HG03196 (cell line): Measurements from ENCODE around the gene CCDC102A.
"Not testable (repeated sequence)": the region's sequence is repeated elsewhere in the genome, so short reads cannot be mapped to it uniquely, and the experiment has no call there.

Experiments used
- ATAC-seq: cut with Tn5 transposase; IDR thresholded peaks from one replicate; pipeline ENCODE4 v1.9.1; 2021; ENCODE audit not compliant: unreplicated experiment

CCDC102A gene

DNA sequence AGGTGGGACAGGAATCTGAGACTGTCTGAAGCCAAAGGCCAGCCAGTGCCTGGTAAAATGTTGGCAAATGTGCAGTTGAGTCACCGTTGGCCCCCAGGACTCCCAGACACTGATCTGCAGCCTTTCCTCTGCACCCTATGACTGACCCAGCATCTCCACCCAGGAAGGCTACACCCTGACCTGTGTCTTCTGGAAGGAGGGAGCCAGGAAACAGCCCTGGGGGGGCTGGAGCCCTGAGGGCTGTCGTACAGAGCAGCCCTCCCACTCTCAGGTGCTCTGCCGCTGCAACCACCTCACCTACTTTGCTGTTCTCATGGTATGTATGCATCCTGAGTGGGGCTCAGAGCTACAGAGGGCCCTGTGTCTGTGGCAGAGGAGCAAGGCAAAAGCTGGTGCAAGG is 30.1 kb upstream of the CCDC102A start:
- ATAC-seq, result no peak

DNA sequence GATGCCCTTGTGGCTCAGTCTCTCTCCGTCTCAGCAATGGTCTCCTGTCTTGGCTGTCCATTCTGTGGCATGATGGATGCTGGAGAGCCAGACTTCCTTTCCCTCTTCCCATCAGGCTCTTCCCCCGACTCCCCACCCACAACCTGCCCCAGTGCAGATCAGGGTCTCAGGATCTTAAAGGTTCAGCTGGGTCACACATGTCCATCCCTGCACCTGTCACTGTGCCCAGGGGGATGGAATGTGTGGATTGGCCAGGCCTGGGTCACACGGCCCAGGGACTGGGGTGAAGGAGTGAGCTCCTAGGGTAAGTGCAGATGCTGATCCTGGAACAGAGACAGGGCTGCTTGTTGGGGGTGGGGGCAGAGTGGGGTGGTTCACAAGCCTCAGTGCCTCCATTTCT is 29.1 kb upstream of the CCDC102A start:
- ATAC-seq, result no peak

DNA sequence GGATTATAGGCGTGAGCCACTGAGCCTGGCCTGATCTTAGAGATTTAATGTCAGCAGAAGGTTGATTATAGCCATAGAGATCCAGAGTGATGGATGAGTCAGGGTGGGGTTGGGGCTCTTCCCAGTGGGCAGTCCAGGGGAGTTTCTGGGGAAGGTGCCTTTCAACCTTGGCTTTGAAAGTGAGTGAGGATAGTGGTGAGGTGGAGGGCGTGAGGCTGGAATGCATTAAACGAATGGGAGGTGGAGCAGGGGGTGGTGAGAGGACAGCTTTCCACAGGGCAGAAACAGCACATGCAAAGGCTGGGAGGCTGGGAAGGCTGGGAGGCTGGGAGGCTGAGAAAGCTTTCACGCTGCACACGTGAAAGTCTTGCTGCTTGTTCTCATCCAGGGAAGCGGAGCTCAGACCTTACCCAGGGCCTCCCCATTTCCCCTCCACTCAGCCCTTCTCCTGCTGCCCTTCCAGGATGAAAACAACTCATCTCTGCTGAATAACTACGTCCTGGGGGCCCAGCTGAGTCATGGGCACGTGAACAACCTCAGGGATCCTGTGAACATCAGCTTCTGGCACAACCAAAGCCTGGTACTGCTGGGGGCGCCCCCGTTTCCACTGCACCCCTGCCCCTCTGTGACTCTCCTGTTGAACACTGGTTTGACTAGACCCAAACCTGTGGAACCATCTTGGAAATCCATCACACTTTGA is 28.4 kb upstream of the CCDC102A start:
- no peak for ATAC-seq

DNA sequence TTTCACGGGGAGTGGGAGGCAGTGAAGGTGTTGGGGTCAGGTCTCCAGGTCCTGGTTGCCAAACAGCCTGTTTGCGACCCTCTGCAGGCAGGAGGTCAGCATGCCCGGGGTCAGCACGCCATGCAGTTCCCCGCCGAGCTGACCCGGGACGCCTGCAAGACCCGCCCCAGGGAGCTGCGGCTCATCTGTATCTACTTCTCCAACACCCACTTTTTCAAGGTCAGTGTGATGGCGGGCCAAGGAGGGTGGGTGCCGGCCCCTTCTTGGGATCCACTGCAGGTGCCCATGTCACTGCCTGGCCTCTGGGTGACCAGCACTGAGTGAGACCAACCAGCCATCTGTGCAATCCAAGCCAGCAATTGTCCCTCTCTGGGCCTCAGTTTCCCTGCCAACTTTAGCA is 27.4 kb upstream of the CCDC102A start:
- ATAC-seq, result no peak

DNA sequence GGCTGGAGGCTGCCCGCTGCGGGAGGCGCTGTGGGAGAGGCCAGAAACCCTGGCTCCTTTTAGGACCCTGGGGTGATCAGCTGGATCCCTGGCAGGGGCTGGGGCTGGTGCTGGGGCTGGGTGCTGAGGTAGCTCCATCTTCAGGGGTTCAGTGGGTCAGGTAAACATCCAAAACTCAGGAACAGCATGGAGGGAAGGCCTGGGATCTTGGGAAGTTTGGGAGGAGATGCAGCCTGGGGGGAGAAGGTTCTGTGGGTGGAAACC is 27.0 kb upstream of the CCDC102A start:
- ATAC-seq, result no peak

DNA sequence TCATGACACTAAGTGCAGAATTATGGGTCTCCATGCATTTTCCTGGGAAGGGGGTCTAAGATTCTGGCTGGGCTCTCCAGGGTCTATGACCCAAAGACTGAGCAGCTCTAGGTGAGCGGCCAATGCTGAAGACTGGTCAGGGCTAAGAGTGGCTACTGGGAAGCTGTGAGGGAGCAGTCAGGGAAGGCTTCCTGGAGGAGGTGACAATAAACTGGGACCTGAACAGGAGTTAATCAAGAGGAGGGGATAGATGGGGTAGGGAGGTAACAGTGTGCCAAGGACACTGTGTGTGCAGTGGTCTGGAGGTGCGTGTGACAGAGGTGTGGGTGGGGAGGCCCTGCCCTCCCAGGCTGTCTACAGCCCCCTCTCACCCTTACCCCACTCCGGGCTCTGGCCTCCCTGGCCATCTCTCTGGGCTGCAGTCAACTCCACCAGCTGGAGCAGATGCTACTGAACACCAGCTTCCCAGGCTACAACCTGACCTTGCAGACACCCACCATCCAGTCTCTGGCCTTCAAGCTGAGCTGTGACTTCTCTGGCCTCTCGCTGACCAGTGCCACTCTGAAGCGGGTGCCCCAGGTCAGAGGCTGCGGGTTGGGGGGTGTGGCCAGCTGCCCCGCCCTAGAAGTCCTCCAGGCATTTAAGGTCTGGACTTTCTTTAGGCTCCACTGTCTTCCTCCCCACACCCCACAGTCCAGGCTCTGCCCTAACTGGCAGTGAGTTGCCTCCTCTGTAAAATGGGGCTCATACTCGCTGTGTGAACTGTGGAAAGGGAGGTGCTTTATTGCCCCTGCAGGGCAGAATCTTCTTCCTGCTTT is 26.5 kb upstream of the CCDC102A start:
- ATAC-seq, result no peak

DNA sequence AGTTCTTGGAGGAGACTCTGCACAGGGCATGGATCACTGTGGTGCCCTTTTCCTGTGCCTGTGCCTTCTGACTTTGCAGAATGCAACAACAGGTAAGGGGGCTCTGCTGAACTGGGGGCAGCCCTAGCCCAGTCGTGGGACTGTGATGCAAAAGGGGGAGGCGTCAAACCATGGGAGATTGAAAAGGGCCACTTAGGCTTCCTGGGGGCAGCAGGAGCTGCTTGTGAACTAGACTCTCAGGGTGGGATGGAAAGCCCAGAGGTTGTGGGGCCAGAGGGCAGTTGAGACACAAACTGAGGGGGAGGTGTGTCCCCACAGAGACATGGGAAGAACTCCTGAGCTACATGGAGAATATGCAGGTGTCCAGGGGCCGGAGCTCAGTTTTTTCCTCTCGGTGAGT is 25.7 kb upstream of the CCDC102A start:
- ATAC-seq, result no peak

DNA sequence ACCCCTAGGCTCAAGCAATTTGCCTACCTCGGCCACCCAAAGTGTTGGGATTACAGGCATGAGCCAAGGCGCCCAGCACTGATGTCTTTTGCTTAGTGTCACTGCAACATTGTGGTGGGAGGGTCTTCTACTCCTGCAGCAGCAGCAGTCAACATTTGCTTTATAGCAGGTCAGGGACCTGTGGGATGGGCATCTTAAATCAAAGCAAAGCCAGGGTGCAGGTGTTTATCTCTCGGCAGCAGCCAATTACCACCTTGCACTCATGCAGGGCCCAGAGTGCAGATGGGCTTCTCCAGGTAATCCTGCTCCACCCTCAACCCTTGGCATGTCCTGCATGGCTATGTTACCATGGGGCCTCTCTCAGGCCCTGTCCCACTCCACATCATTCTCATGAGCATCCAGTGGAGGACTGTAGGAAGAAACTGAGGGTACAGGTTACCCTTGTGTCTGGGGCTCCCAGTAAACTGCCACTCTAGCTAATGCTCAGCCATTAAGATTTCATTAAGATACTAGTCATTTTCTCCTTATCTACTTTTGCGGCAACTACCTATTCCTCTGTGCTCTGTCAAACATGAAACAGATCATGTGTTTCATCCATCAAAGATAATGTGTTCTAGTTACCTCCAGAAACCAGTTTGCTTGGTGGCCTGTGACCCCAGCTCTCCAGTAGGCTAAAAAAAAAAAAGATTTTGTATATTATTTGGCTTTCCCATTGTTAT is 22.9 kb upstream of the CCDC102A start:
- no peak for ATAC-seq

DNA sequence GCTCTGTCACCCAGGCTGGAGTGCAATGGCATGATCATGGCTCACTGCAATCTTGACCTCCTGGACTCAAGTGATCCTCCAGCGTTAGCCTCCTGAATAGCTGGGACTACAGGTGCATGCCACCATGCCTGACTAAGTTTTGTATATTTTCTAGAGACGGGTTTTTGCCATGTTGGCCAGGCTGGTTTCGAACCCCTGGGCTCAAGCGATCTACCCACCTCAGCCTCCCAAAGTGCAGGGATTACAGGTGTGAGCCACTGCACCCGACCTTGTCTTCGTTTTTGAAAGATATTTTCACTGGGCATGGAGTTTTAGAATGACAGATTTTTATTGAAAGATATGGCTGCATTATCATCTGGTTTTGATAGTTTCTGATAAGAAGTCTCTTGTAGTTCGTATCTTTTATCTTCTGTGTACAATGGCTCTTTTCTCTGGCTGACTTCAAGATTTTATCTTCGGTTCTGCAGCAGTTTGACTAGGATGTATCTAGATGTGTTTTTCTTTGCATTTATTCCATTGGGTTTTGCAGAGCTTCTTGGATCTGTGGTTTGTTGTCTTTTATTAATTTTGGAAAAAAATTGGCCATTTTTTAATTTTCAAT is 20.7 kb upstream of the CCDC102A start:
- ATAC-seq, result no peak

DNA sequence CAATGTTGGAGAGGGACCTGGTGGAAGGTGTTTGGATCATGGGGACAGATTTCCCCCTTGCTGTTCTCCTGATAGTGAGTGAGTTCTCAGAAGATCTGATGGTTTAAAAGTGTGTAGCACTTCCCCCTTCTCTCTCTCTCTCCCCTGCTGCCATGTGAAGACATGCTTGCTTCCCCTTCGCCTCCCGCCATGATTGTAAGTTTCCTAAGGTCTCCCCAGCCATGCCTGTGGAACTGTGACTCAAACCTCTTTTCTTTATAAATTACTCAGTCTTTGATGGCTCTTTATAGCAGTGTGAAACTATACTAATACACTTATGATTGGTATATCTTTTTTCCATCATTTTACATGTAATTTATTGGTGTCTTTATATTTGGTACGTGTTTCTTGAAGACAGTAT is 19.5 kb upstream of the CCDC102A start:
- ATAC-seq, result no peak

DNA sequence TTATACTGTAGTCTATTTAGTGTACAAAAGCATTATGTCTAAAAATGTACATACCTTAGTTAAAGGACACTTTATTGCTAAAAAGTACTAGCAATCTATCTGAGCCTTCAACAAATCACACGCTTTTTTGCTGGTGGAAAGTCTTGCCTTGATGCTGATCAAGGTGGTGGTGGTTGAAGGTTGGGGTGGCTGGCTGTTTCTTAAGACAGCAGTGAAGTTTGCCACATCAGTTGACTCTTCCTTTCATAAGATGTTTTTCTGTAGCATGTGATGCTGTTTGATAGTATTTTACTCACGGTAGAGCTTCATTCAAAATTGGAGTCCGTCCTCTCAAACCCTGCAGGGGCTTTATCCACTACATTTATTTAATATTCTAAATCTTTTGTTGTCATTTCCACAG is 14.7 kb upstream of the CCDC102A start:
- no peak for ATAC-seq

DNA sequence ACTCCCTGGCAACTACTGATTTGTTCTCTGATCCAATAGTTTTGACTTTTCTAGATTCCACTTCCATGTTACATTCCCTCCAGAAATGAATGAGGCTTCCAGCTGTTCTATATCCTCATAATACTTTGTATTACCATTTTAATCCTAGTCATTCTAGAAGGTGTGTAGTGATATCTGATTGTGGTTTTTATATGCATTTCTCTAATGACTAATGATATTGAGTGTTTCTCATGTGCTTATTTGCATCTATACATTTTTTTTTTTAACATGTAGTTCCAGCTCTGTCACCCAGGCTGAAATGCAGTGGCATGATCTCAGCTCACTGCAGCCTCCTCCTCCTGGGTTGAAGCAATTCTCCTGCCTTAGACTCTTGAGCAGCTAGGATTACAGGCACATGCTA is 13.4 kb upstream of the CCDC102A start:
- ATAC-seq, result no peak

DNA sequence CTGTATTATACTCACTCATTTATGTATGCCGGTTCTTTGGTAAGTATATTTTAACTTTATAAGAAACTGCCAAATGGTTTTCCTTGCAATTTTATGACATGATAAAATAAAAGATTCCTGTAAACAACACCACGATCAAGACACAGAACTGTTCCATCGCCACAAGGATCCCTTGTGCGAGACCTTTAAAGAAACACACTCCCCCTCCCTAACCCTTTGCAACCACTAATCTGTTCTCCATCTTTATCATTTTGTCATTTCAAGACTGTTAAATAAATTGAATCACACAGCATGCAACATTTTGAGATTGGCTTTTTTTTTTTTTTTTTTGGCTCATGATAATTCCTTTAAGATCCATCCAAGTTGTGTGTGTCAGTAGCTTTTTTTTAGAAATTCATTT is 12.0 kb upstream of the CCDC102A start:
- ATAC-seq, result no peak

DNA sequence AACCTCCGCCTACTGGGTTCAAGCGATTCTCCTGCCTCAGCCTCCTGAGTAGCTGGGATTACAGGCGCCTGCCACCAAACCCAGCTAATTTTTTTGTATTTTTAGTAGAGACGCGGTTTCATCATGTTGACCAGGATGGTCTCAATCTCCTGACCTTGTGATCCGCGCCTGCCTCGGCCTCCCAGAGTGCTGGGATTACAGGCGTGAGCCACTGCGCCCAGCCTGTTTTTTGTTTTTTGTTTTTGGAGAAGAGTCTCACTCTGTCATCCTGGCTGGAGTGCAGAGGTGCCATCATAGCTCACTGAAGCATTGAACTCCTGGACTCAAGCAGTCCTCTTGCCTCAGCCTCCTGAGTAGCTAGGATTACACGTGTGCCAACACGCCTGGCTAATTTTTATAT is 11.2 kb upstream of the CCDC102A start:
- ATAC-seq, result not testable (repeated sequence)

DNA sequence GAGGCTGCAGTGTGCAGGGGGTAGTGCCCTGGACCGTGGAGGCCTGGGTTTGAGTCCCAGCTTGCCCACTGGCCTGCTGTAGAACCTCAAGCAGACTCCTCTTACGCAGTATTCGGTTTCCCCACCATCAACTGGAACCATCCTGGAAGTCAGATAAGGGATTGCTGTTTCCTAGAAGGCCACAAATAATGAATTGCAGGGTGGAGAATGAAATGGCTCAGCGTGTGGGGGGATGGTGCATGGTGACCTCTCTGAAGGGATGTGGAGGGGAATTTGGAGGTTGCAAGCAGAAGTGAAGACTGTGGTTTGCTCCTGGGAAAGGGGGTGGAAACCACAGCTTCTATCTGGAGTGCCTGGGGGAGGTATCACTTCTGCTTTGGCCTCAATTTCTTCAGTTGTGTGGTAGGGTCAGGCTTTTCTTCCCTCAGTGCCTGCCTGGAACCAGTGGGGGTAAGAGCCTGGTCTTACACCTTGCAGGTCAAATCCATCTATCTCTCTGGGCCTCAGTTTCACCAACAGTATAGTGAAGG is 7.8 kb upstream of the CCDC102A start:
- ATAC-seq, result peak; percentile 78

DNA sequence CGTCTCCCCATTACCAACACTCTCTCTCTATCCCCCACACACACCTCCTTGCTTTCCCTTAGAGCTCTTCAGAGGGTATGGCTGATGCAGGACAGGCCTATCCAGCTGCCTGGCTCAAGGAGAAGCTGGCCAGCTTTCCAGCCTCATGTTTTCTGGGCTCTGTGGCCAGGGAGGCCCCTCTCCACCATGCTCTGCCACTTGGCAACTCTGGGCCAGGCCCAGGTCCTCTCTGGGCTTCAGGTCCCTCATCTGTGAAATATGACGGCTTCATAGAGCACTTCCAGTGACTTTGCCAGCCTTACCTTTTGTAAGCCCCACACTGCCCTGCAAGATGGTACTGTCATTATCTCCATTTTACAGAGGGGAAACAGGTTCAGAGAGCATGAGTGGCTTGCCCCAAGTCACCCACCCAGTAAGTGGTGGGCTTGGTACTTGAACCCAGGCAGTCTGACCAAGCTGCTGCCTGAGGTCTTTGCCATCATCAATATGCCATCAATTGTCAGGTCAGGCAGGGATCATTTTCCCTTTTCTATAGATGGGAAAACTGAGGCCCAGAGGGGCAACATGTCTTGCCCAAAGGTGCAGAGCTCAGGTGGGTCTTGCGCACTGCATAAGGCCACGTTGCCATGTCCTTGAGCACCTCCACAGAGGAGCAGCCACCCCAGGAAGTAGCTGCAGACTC is 5.5 kb upstream of the CCDC102A start:
- no peak for ATAC-seq

DNA sequence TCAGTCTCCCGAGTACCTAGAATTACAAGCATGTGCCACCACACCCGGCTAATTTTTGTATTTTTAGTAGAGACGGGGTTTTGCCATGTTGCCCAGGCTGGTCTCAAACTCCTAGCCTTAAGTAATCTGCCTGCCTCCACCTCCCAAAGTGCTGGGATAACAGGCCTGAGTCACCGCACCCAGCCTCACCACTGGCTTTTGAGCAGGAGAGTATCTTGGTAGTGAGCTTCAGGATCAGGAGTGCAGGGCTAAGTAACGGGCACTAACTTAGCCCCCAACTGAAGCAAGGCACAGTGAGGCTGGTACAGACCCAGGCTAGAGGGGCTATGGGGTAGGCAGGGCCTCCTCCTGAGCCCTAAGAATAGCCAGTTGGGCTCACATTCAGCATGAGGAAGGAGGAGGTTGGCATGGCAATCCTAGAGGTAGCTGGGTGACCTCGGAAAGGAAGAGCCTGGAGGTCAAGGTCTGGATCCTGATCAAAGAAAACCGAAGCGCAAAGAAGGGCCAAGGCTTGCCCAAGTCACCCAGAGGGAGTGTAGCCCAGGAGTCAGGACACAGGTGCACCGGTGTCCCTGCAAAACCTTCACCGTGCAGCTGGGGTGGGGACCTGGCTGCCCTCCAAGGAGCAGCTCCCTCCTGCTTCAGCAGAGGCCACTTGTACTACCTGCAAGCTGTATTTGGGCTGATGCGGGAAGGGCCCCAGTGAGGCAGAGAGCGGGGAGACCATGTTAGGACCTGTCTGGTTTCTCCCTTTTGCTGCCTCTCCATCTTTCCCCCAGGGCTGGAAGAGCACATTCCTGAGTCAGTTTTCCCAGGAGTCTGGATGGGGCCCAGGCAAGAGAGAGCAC is 4.8 kb upstream of the CCDC102A start:
- ATAC-seq, result no peak

DNA sequence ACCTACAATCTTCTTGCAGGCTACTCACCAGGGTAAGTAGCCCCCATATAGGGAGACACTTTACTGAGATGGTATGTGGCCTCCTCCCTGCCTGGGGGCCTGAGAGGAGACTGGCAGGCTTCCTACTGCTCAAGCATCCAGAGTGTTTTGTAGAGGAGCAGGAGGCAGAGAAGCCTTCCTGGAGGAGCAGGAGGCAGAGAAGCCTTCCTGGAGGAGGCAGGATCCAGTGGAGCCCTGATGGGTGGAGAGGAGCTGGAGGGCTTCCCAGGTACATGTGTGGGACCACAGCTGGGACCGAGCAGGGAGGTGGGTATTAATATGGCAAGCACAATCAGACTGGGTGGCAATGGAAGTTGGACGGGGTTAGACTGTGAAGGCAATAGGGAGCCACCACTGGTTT is 4.0 kb upstream of the CCDC102A start:
- ATAC-seq, result no peak

DNA sequence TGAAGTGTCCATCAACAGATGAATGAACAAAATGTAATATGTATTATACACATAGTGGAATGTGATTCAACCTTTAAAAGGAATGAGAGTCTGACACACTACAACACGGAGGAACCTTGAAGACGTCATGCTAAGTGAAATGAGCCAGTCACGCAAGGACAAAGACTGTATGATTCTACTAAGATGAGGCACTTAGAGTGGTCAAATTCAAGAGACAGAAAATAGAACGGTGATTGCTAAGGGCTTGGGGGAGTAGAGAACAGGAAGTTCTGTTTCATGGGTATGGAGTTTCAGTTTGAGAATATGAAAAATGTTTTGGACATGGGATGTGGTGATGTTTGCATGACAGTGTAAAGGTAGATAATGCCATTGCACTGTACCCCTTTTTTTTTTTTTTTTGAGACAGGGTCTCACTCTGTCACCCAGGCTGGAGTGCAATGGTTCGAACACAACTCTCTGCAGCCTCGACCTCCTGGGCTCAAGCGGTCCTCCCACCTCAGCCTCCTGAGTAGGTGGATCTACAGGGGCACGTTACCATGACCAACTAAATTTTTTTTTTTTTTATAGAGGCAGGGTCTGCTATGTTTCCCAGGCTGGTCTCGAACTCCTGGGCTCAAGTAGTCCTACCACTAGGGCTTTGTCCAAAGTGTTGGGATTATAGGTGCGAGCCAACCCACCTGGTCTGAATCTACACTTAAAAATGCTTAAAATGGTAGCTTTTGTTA is 2.9 kb upstream of the CCDC102A start:
- peak; percentile 33 for ATAC-seq
